Subcutaneous adipose tissue (tissue), 4 donors: Measurements from ENCODE around the gene SND1. TPM values are rescaled to one million over a fixed set of nuclear protein-coding genes. Genes with fewer than 3 reads are reported as not detected.

Experiments
- total RNA-seq, 4 donors: library from RNA; depleted of rRNA; stranded (reverse); fragments of >200 nt; gene quantifications; one replicate each; pipeline ENCODE4 v1.1.0, GENCODE V29; 2016
- TF ChIP-seq, protein P1 (sequence below): fragments of 450-650 bp; IDR thresholded peaks from one replicate; pipeline ENCODE4 v1.5.1; 2016; ENCODE audit warnings: low read depth, mild to moderate bottlenecking, control low read depth, antibody characterized with exemption, moderate library complexity

SND1 gene
- total RNA-seq, 4 donors from 2014 or later, result 73.9 to 98.3 (median 88.9) TPM

- TF ChIP-seq, protein P1, sequence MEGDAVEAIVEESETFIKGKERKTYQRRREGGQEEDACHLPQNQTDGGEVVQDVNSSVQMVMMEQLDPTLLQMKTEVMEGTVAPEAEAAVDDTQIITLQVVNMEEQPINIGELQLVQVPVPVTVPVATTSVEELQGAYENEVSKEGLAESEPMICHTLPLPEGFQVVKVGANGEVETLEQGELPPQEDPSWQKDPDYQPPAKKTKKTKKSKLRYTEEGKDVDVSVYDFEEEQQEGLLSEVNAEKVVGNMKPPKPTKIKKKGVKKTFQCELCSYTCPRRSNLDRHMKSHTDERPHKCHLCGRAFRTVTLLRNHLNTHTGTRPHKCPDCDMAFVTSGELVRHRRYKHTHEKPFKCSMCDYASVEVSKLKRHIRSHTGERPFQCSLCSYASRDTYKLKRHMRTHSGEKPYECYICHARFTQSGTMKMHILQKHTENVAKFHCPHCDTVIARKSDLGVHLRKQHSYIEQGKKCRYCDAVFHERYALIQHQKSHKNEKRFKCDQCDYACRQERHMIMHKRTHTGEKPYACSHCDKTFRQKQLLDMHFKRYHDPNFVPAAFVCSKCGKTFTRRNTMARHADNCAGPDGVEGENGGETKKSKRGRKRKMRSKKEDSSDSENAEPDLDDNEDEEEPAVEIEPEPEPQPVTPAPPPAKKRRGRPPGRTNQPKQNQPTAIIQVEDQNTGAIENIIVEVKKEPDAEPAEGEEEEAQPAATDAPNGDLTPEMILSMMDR, result no peak
These were observed 80.3 kb downstream of the SND1 start for GRCh38 chr7:127732306-127732705.

GRCh38 chr7:127733986-127734385 is 82.0 kb downstream of the SND1 start:
- TF ChIP-seq, protein P1, result no peak

GRCh38 chr7:127736511-127736910 is 84.5 kb downstream of the SND1 start:
- TF ChIP-seq, protein P1, result no peak

DNA sequence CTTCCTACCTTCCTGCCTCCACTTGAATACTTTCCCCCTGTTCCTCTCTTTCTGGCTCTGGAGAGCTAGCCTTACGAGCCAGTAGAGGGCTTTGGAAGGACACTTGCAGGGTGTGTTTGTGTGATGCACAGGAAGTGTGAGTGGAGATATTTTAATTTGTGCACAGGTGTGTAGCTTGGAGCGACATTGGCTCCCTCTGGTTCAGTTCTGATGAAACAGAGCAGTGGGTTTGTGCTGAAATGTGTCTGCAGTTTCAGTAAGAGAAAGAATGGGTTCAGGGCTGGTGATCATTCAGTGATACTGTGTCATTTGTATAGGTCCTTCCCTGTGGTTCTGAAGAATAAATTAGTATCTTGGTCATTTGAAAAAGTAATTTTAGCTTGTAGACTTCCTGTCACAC is 86.9 kb downstream of the SND1 start:
- TF ChIP-seq, protein P1, result no peak

DNA sequence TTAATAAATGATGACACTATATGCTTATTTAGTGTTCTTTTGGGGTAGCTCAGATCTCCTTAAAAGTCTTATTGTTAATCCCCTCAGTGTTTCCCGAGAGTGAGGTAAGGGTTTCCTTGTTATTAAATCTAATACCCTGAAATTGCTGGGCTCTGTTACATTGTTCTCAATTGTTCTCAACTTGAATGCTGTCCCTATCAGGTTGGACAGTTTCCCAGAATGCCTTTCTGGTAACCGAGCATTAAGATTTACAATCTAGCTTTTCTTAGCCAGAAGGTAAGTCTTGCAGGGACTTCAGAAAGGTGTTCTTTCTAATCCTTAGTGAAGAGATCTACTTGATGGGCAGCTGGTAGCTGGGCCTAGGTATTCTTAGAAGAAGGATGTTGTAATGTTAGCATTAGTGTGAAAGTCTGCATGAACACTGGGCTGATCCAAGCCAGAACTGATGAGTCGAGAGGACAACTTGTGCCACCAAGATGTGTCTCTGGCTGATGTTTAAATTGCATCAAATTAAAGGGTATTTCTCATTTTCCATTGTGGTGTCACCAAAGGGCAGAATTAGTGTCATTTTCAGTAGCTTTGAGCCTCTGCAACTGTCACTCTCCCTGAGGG is 89.9 kb downstream of the SND1 start:
- TF ChIP-seq, protein P1, result no peak

GRCh38 chr7:127745445-127745844 is 93.5 kb downstream of the SND1 start:
- TF ChIP-seq, protein P1, result no peak

- TF ChIP-seq, protein P1, result no peak
These were observed 99.1 kb downstream of the SND1 start for GRCh38 chr7:127751062-127751461.
